AG04450 (cell line): ENCODE measurements around the gene TOP1. TPM values are rescaled to one million over a fixed set of nuclear protein-coding genes. Genes with fewer than 3 reads are reported as not detected.

Source experiments
- CTCF ChIA-PET: fragments of 300-600, 350-600 bp; formaldehyde crosslinking; extraction: SDS; loops from one replicate; lab custom pipeline; 2022; ENCODE audit warnings: antibody characterized with exemption, inconsistent platforms; lab: Charles Lee
- POLR2A ChIA-PET: fragments of 350-600 bp; formaldehyde crosslinking; extraction: SDS; loops from one replicate; lab custom pipeline; 2021; ENCODE audit warnings: antibody characterized with exemption, inconsistent platforms; lab: Yijun Ruan, JAX
- DNase-seq: peaks from one replicate; pipeline ENCODE4 v3.0.0-alpha.2; 2011; ENCODE audit warnings: low read depth, low spot score
- H3K27ac ChIP-seq: one replicate; pipeline ENCODE4 v1.5.1; 2012; ENCODE audit warnings: low read depth, low read length, control low read depth
- H3K27me3 ChIP-seq: one replicate; pipeline ENCODE4 v1.6.0; 2012; ENCODE audit warnings: low read length; ENCODE audit not compliant: control insufficient read depth, insufficient read depth
- H3K4me3 ChIP-seq: 2 replicates; pipeline ENCODE4 v1.5.1; 2011; ENCODE audit warnings: mild to moderate bottlenecking, low read depth, low read length, control low read depth
- H3K9me3 ChIP-seq: 2 replicates; pipeline ENCODE4 v1.5.1; 2012; ENCODE audit warnings: low read length; ENCODE audit not compliant: control insufficient read depth, insufficient read depth
- CTCF ChIP-seq: IDR thresholded peaks from 2 replicates; pipeline ENCODE4 v1.5.1; 2011; ENCODE audit warnings: low read depth, low read length, control low read depth, inconsistent platforms
- polyA plus RNA-seq: library from polyadenylated mRNA; depleted of rRNA; stranded (reverse); fragments of >200 nt; gene quantifications from 2 replicates; pipeline ENCODE4 v1.2.3, GENCODE V29; 2011

TOP1 gene
- polyA plus RNA-seq, 1 experiment: 29.1 TPM

- Histone ChIP-seq H3K27me3 (no peaks in the 10 kb centered on the region), H3K4me3 (no peak overlapping the region), H3K27ac (no peak overlapping the region), H3K9me3 (no peaks in the 10 kb centered on the region)
- TF ChIP-seq CTCF: no peak
- ChIA-PET POLR2A (interaction anchor here (1.5 kb wide), 1 partner anchor 10 kb away, joined by 5 read pairs; no protein-coding TSS in a partner anchor), CTCF (interaction anchor here (0.8 to 3.6 kb wide), 4 partner anchors 24 to 262 kb away, joined by 3 to 18 read pairs (median 4); no protein-coding TSS in a partner anchor)
- no peak for DNase-seq
Observed at GRCh38 chr20:41148942-41149341, 120.3 kb downstream of the TOP1 start.

- ChIA-PET POLR2A (interaction anchor here (1.5 kb wide), 1 partner anchor 12 kb away, joined by 5 read pairs; no protein-coding TSS in a partner anchor), CTCF (interaction anchor here (3.6 kb wide), 1 partner anchor 22 kb away, joined by 18 read pairs; no protein-coding TSS in a partner anchor)
- no peaks in the 10 kb centered on the region for H3K27me3 ChIP-seq
- H3K9me3 ChIP-seq: no peaks in the 10 kb centered on the region
- DNase-seq: no peak
- TF ChIP-seq CTCF: no peak
- H3K4me3 ChIP-seq: no peak overlapping the region
- H3K27ac ChIP-seq: no peak overlapping the region
Observed at GRCh38 chr20:41150664-41151063, 122.0 kb downstream of the TOP1 start.

GRCh38 chr20:41151134-41151869, 122.7 kb downstream of the TOP1 start:
- Histone ChIP-seq H3K9me3 (no peaks in the 10 kb centered on the region), H3K27ac (no peak overlapping the region), H3K4me3 (no peak overlapping the region), H3K27me3 (no peaks in the 10 kb centered on the region)
- no peak for TF ChIP-seq CTCF
- ChIA-PET POLR2A (no interaction called here), CTCF (interaction anchor here (1.7 to 3.6 kb wide), 2 partner anchors 22 to 161 kb away, joined by 4 to 18 read pairs; no protein-coding TSS in a partner anchor)
- DNase-seq: no peak

GRCh38 chr20:41152108-41152757, 123.6 kb downstream of the TOP1 start:
- POLR2A ChIA-PET: no interaction called here
- CTCF ChIA-PET: interaction anchor here (0.9 to 3.6 kb wide), 5 partner anchors 21 to 259 kb away, joined by 3 to 18 read pairs (median 4); no protein-coding TSS in a partner anchor
- no peak for DNase-seq

More at GRCh38 chr20:41152108-41152757, 123.6 kb downstream of the TOP1 start:
- Histone ChIP-seq H3K27me3 (no peaks in the 10 kb centered on the region), H3K9me3 (no peaks in the 10 kb centered on the region), H3K4me3 (no peak overlapping the region), H3K27ac (no peak overlapping the region)
- no peak for TF ChIP-seq CTCF
